K562 (cell line): Measurements from ENCODE around the gene MAML1. TPM values are rescaled to one million over a fixed set of nuclear protein-coding genes. Genes with fewer than 3 reads are reported as not detected.

Source experiments
- BRCA1 ChIP-seq, 2 experiments: fragments of 450-650 bp in 1 of 2; sonication (generic) in 1 of 2; formaldehyde crosslinking in 1 of 2; IDR thresholded peaks; 2 replicates each; pipeline versions ENCODE4 v1.5.0 to v1.6.1; 2017 to 2020; ENCODE audit warnings: mild to moderate bottlenecking in 1 of 2, missing genetic modification reagents in 1 of 2
- E2F3 ChIP-seq: fragments of 250-450 bp; sonication (Bioruptor Pico); IDR thresholded peaks from 2 replicates; pipeline ENCODE4 v1.4.0; 2020; ENCODE audit warnings: mild to moderate bottlenecking
- FOXM1 ChIP-seq, 2 experiments: fragments of 450-650 bp in 1 of 2; sonication (generic) in 1 of 2; formaldehyde crosslinking in 1 of 2; IDR thresholded peaks; 2 replicates each; pipeline versions ENCODE4 v1.6.1 to v1.9.0; 2017 to 2022; ENCODE audit warnings: low read depth in 2 of 2, mild to moderate bottlenecking in 2 of 2, missing genetic modification reagents in 1 of 2, moderate library complexity in 1 of 2
- GATA2 ChIP-seq: sonication (generic); formaldehyde crosslinking; IDR thresholded peaks from 2 replicates; pipeline ENCODE4 v1.4.0; 2020; ENCODE audit warnings: mild to moderate bottlenecking, missing genetic modification reagents
- MEF2A ChIP-seq: IDR thresholded peaks from 2 replicates; pipeline ENCODE4 v1.6.1; 2011; ENCODE audit warnings: low read depth, mild to moderate bottlenecking, low read length, moderate library complexity; ENCODE audit not compliant: control insufficient read depth
- NEUROD1 ChIP-seq: fragments of 150-350 bp; IDR thresholded peaks from 2 replicates; pipeline ENCODE4 v1.6.1; 2014; ENCODE audit warnings: borderline replicate concordance, low read length, low read depth; ENCODE audit not compliant: partially characterized antibody
- NFXL1 ChIP-seq: fragments of 450-650 bp; formaldehyde crosslinking; IDR thresholded peaks from 2 replicates; pipeline ENCODE4 v1.4.0; 2021; ENCODE audit warnings: mild to moderate bottlenecking
- NR2F6 ChIP-seq: fragments of 450-650 bp; formaldehyde crosslinking; IDR thresholded peaks from 2 replicates; pipeline ENCODE4 v1.4.0; 2020; ENCODE audit warnings: mild to moderate bottlenecking
- POLR2G ChIP-seq: fragments of 200-400 bp; formaldehyde crosslinking; IDR thresholded peaks from 2 replicates; pipeline ENCODE4 v1.6.1; 2017; ENCODE audit warnings: low read depth, mild to moderate bottlenecking, antibody characterized with exemption, low read length, moderate library complexity
- UBTF ChIP-seq, 2 experiments: IDR thresholded peaks; 2 replicates each; pipeline ENCODE4 v1.6.1; 2012; ENCODE audit warnings: improper control_type of control experiment in 2 of 2, low read depth in 2 of 2, low read length in 2 of 2, borderline replicate concordance in 1 of 2
- ZFP1 ChIP-seq: fragments of 450-650 bp; formaldehyde crosslinking; IDR thresholded peaks from 2 replicates; pipeline ENCODE4 v1.4.0; 2020; ENCODE audit warnings: mild to moderate bottlenecking, mixed read lengths
- ZFP36 ChIP-seq: fragments of 150-350 bp; IDR thresholded peaks from 2 replicates; pipeline ENCODE4 v1.6.1; 2018; ENCODE audit warnings: low read length, low read depth; ENCODE audit not compliant: partially characterized antibody
- ZNF324 ChIP-seq: fragments of 250-450 bp; sonication (Bioruptor Pico); IDR thresholded peaks from 2 replicates; pipeline ENCODE4 v1.4.0; 2020; ENCODE audit warnings: mild to moderate bottlenecking
- ZNF766 ChIP-seq: fragments of 200-800 bp; sonication (Bioruptor generic); conservative IDR thresholded peaks from 2 replicates; pipeline ENCODE4 v1.6.1; 2016; ENCODE audit warnings: missing genetic modification characterization, missing compliant biosample characterization
- polyA plus RNA-seq, 8 experiments: library from polyadenylated mRNA; depleted of rRNA in 4 of 8; stranded (reverse) in 5 of 8; unstranded in 3 of 8; fragments of >200 nt; fragmentation: Nextera tagmentation in 2 of 8; fragmentation: Illumina TruSeq in 1 of 8; extraction: Ambion mirVana in 2 of 8; extraction: Trizol in 1 of 8; gene quantifications; 2 replicates each; pipeline versions ENCODE4 v1.2.1 to v1.2.3, GENCODE V29; 2011 to 2014; ENCODE audit warnings: inconsistent platforms in 1 of 8, missing spikeins in 1 of 8
- total RNA-seq, 7 experiments: library from RNA; depleted of rRNA in 6 of 7; stranded (reverse); fragments of >200 nt in 6 of 7; fragmentation: Illumina TruSeq in 2 of 7; extraction: Trizol in 2 of 7; gene quantifications; 2 replicates each; pipeline versions ENCODE4 v1.2.1 to v1.2.3, GENCODE V29; 2011 to 2021; ENCODE audit warnings: low replicate concordance in 1 of 7
- TF ChIP-seq, protein P1 (sequence below): sonication (generic); formaldehyde crosslinking; IDR thresholded peaks from 2 replicates; pipeline ENCODE4 v1.8.0; 2022; ENCODE audit warnings: missing genetic modification reagents, mild to moderate bottlenecking, borderline replicate concordance
- TF ChIP-seq, protein P2 (sequence below): fragments of 200-400 bp; formaldehyde crosslinking; IDR thresholded peaks from 2 replicates; pipeline ENCODE4 v1.6.1; 2017; ENCODE audit warnings: mild to moderate bottlenecking, low read depth, low read length, moderate library complexity

Gene MAML1
- total and polyA plus RNA-seq, 9 of the 15 experiments (the other 6 are each of a cell fraction or from before 2014, with no cell fraction given): 0.32 to 18.4 (median 7.0) TPM

- TF ChIP-seq, protein P1, sequence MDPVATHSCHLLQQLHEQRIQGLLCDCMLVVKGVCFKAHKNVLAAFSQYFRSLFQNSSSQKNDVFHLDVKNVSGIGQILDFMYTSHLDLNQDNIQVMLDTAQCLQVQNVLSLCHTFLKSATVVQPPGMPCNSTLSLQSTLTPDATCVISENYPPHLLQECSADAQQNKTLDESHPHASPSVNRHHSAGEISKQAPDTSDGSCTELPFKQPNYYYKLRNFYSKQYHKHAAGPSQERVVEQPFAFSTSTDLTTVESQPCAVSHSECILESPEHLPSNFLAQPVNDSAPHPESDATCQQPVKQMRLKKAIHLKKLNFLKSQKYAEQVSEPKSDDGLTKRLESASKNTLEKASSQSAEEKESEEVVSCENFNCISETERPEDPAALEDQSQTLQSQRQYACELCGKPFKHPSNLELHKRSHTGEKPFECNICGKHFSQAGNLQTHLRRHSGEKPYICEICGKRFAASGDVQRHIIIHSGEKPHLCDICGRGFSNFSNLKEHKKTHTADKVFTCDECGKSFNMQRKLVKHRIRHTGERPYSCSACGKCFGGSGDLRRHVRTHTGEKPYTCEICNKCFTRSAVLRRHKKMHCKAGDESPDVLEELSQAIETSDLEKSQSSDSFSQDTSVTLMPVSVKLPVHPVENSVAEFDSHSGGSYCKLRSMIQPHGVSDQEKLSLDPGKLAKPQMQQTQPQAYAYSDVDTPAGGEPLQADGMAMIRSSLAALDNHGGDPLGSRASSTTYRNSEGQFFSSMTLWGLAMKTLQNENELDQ (CRISPR knock-in tag): no peak
- no peak for TF ChIP-seq FOXM1 (IDR thresholded peaks at IDR 0.05; ENCODE audit: low read depth)
- TF ChIP-seq FOXM1 (CRISPR knock-in tag; IDR thresholded peaks at IDR 0.05; ENCODE audit: low read depth): no peak; the same call in 1 of the 2 replicates
- TF ChIP-seq ZFP1: peak; percentile 55; the same call in 1 of the 2 replicates
- TF ChIP-seq UBTF (IDR thresholded peaks at IDR 0.05; ENCODE audit: borderline replicate concordance in 1 of 2, low read depth in 2 of 2, low read length in 2 of 2): peak in 1 of 2 experiments; percentile 11; a peak in 1 of 4 replicates
- TF ChIP-seq NFXL1 (CRISPR knock-in tag): peak; percentile 81; the same call in 1 of the 2 replicates
- TF ChIP-seq ZNF766 (CRISPR knock-in tag): peak; percentile 64; the same call in 1 of the 2 replicates
- TF ChIP-seq NEUROD1: no peak
- peak; percentile 92 for TF ChIP-seq E2F3 (CRISPR knock-in tag)
- peak; percentile 80 for TF ChIP-seq POLR2G
- TF ChIP-seq MEF2A: 0 out of 2 replicates have a peak, but pooled peaks have one; percentile 0
- TF ChIP-seq, protein P2, sequence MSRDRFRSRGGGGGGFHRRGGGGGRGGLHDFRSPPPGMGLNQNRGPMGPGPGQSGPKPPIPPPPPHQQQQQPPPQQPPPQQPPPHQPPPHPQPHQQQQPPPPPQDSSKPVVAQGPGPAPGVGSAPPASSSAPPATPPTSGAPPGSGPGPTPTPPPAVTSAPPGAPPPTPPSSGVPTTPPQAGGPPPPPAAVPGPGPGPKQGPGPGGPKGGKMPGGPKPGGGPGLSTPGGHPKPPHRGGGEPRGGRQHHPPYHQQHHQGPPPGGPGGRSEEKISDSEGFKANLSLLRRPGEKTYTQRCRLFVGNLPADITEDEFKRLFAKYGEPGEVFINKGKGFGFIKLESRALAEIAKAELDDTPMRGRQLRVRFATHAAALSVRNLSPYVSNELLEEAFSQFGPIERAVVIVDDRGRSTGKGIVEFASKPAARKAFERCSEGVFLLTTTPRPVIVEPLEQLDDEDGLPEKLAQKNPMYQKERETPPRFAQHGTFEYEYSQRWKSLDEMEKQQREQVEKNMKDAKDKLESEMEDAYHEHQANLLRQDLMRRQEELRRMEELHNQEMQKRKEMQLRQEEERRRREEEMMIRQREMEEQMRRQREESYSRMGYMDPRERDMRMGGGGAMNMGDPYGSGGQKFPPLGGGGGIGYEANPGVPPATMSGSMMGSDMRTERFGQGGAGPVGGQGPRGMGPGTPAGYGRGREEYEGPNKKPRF: no peak
- no peak for TF ChIP-seq ZFP36
- TF ChIP-seq GATA2 (CRISPR knock-in tag): 0 out of 2 replicates have a peak, but pooled peaks have one; percentile 13
- TF ChIP-seq NR2F6 (CRISPR knock-in tag): peak; percentile 87; the same call in 1 of the 2 replicates
- TF ChIP-seq BRCA1 (IDR thresholded peaks at IDR 0.05): no peak
- TF ChIP-seq BRCA1 (CRISPR knock-in tag; IDR thresholded peaks at IDR 0.05): no peak; the same call in 1 of the 2 replicates
- TF ChIP-seq ZNF324: peak; percentile 70; the same call in 1 of the 2 replicates
These were observed 86.9 kb downstream of the MAML1 start (continued) for GRCh38 chr5:179819296-179820126.
